Thyroid gland (tissue), 4 donors: ENCODE data around the gene NLGN1. TPM values are rescaled to one million over a fixed set of nuclear protein-coding genes. Genes with fewer than 3 reads are reported as not detected.
"Not testable (repeated sequence)": the region's sequence is repeated elsewhere in the genome, so short reads cannot be mapped to it uniquely, and the experiment has no call there.

Source experiments
- DNase-seq, 2 donors: peaks; one replicate each; pipeline ENCODE4 v3.0.0-alpha.2; 2019
- H3K27ac ChIP-seq, 3 donors: fragments of 200-600 bp; sonication (generic); 1 replicate in 2 of 3; 2 replicates in 1 of 3; pipeline ENCODE4 v1.5.1; 2016 to 2019; ENCODE audit warnings: mild to moderate bottlenecking in 1 of 3, moderate library complexity in 1 of 3
- H3K27me3 ChIP-seq: fragments of 200-600 bp; sonication (generic); one replicate; pipeline ENCODE4 v1.5.1; 2019
- H3K36me3 ChIP-seq, 2 donors: fragments of 200-600 bp; sonication (generic); one replicate each; pipeline ENCODE4 v1.5.1; 2016 to 2019
- H3K4me1 ChIP-seq, 2 donors: fragments of 200-600 bp; sonication (generic); one replicate each; pipeline ENCODE4 v1.5.1; 2017 to 2019
- H3K4me3 ChIP-seq, 3 donors: fragments of 200-600 bp; sonication (generic); replicated peaks in 1 of 3; 1 replicate in 2 of 3; 2 replicates in 1 of 3; pipeline ENCODE4 v1.5.1; 2016; ENCODE audit warnings: mild to moderate bottlenecking in 1 of 3
- H3K9me3 ChIP-seq: fragments of 200-600 bp; sonication (generic); one replicate; pipeline ENCODE4 v1.5.1; 2017
- POLR2A ChIP-seq, 2 donors: fragments of 450-650 bp; IDR thresholded peaks; one replicate each; pipeline ENCODE4 v1.6.1; 2017; ENCODE audit warnings: antibody characterized with exemption in 2 of 2, mild to moderate bottlenecking in 2 of 2, moderate library complexity in 1 of 2
- WGBS, 2 donors: methylation state at CpG; one replicate each; pipeline ENCODE4 v1.1.5; 2017; 5-methylcytosine and 5-hydroxymethylcytosine counted together
- intact Hi-C: fragments of 100-400 bp; cut with DNase I; formaldehyde crosslinking; loops from one replicate; pipeline ENCODE4 v1.15.1; 2023
- total RNA-seq, 4 donors: library from RNA; depleted of rRNA; stranded (reverse); fragments of >200 nt; gene quantifications; one replicate each; pipeline ENCODE4 v1.2.3, GENCODE V29; 2016
- TF ChIP-seq, protein P1 (sequence below), 6 experiments: fragments of 200-600 bp in 3 of 6; fragments of 450-650 bp in 3 of 6; sonication (generic) in 3 of 6; IDR thresholded peaks; one replicate each; pipeline ENCODE4 v1.5.1; 2016 to 2019; ENCODE audit warnings: antibody characterized with exemption in 6 of 6, mild to moderate bottlenecking in 2 of 6, inconsistent platforms in 1 of 6, moderate library complexity in 1 of 6

NLGN1 gene
- total RNA-seq, 4 donors from 2014 or later = 2.4 to 13.9 (median 2.9) TPM

DNA sequence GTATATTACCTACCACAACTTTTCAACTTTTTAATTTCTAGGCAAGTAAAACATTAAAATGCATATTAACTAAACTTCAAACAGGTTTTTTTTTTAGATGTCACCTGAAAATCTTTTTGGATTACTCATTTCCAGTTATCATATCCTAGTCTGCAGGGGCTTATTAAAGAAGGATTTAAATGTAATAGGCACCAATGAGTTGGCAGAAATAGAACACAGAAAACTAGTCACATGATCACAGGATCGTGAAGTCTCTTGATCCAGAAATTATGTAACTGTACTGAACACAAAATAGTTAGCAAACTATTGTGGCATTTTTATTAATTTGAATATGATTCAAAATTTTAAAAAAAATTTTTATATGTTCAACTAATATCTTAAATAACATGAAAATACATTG, 807.2 kb downstream of the NLGN1 start:
- Histone ChIP-seq H3K27me3 (no peaks in the 10 kb centered on the region), H3K36me3 (no peaks in the 10 kb centered on the region), H3K4me1 (no peaks in the 10 kb centered on the region), H3K4me3 (no peak overlapping the region), H3K27ac (no peak overlapping the region), H3K9me3 (no peaks in the 10 kb centered on the region)
- TF ChIP-seq POLR2A (IDR thresholded peaks at IDR 0.05) = no peak
- TF ChIP-seq, protein P1, sequence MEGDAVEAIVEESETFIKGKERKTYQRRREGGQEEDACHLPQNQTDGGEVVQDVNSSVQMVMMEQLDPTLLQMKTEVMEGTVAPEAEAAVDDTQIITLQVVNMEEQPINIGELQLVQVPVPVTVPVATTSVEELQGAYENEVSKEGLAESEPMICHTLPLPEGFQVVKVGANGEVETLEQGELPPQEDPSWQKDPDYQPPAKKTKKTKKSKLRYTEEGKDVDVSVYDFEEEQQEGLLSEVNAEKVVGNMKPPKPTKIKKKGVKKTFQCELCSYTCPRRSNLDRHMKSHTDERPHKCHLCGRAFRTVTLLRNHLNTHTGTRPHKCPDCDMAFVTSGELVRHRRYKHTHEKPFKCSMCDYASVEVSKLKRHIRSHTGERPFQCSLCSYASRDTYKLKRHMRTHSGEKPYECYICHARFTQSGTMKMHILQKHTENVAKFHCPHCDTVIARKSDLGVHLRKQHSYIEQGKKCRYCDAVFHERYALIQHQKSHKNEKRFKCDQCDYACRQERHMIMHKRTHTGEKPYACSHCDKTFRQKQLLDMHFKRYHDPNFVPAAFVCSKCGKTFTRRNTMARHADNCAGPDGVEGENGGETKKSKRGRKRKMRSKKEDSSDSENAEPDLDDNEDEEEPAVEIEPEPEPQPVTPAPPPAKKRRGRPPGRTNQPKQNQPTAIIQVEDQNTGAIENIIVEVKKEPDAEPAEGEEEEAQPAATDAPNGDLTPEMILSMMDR (IDR thresholded peaks at IDR 0.05) = no peak
- no peak for DNase-seq
- WGBS, 2 donors = 74 to 78% methylated on average over 1 of the region's 1 CpG
- intact Hi-C loops = no loop called here

DNA sequence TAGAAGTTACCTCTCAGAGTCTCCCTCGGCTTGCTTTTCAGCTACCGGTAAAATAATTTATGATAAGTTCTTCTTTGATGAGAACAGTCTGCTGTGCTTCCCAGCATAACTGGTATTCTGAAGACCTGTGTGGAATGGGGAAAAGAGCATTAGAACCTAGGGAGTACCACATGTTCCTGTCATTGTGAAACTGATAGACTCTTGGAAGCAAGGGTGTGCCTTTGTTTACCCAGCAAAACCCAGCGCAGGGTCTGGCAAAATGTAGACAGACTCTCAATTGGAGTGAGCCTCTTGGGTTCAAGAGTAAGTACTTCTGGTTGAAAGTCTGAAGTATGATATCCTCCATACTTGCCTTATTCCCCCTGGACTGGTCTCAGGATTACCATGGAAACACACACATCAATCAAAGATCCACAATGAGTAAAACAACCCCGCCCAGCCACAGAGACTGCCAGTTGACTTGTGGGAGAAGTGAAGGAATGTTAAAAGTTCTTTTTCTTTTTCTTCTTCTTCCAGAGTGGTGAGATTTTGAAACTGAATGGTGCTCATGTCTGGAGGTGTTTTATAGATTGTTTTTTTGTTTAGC, 809.2 kb downstream of the NLGN1 start:
- no peaks in the 10 kb centered on the region for H3K36me3 ChIP-seq
- no peaks in the 10 kb centered on the region for H3K27me3 ChIP-seq
- TF ChIP-seq, protein P1 (IDR thresholded peaks at IDR 0.05) = no peak
- TF ChIP-seq POLR2A (IDR thresholded peaks at IDR 0.05) = no peak
- H3K9me3 ChIP-seq = no peaks in the 10 kb centered on the region
- H3K4me3 ChIP-seq = no peak overlapping the region
- H3K4me1 ChIP-seq = no peaks in the 10 kb centered on the region
- H3K27ac ChIP-seq = no peak overlapping the region
- intact Hi-C loops = no loop called here
- WGBS, 2 donors = 76 to 81% methylated on average over 4 of the region's 4 CpGs
- no peak for DNase-seq

DNA sequence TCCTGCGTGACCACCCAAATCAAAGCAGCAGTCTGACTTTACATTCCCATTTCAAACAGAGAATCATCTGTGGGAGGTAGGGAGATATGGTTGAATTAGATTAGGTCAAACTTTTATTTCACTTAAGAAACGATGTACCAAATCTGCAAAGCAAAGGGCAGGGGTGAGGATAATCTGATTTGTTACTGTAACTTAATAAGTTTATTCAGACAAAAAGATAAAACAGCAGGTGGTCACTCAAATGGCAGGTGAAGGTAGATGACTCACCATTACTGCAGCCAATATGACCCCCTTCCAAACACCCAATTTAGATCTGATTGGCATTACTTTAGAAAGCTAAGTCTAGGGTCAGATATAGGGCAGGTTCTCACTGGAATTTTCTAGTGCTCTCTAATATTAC, 810.6 kb downstream of the NLGN1 start:
- no peaks in the 10 kb centered on the region for H3K9me3 ChIP-seq
- H3K4me1 ChIP-seq = no peaks in the 10 kb centered on the region
- WGBS, 2 donors = 91 to 92% methylated on average over 2 of the region's 2 CpGs
- H3K36me3 ChIP-seq = no peaks in the 10 kb centered on the region
- H3K27ac ChIP-seq = no peak overlapping the region
- TF ChIP-seq POLR2A (IDR thresholded peaks at IDR 0.05) = no peak
- TF ChIP-seq, protein P1 (IDR thresholded peaks at IDR 0.05) = no peak
- intact Hi-C loops = no loop called here
- no peak overlapping the region for H3K4me3 ChIP-seq
- no peaks in the 10 kb centered on the region for H3K27me3 ChIP-seq
- DNase-seq = no peak

DNA sequence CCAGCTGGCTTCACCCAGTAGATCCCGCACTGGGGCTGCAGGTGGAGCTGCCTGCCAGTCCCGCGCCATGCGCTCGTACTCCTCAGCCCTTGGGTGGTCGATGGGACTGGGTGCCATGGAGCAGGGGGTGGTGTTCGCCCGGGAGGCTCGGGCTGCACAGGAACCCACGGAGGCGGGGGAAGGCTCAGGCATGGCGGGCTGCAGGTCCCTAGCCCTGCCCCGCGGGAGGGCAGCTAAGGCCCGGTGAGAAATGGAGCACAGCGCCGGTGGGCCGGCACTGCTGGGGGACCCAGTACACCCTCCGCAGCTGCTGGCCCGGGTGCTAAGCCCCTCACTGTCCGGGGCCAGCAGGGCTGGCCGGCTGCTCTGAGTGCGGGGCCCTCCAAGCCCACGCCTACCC, 814.4 kb downstream of the NLGN1 start:
- H3K4me1 ChIP-seq, H3K4me3 ChIP-seq, H3K9me3 ChIP-seq, H3K27ac ChIP-seq, intact Hi-C loops, H3K27me3 ChIP-seq, H3K36me3 ChIP-seq, DNase-seq: not testable (repeated sequence)
- WGBS, 2 donors = 94 to 100% methylated on average over 3 to 9 of the region's 24 CpGs

DNA sequence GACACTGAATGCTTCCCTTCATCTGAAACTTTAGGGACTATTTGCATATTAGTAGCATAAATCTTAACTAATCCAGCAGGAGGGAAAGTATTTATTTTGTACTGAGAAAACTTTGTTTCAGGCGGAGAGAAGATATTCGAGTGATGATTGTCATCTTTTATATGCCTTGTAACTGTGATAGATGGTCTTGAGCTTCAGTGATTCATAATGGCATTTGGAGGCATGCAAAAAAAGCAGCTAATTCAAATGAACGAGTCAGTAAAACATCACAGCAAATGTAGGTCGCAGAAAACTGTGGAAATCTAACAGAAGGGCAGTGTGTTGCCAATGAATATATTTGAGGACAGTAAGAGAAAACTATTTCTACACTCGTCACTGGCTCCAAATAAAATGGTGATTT, 817.9 kb downstream of the NLGN1 start:
- H3K27ac ChIP-seq = no peak overlapping the region
- 85% methylated on average over 5 of the region's 5 CpGs for WGBS, 2 donors
- intact Hi-C loops = no loop called here
- H3K9me3 ChIP-seq = no peaks in the 10 kb centered on the region
- no peaks in the 10 kb centered on the region for H3K4me1 ChIP-seq
- H3K27me3 ChIP-seq = no peaks in the 10 kb centered on the region
- no peak for DNase-seq
- TF ChIP-seq, protein P1 (IDR thresholded peaks at IDR 0.05) = no peak
- TF ChIP-seq POLR2A (IDR thresholded peaks at IDR 0.05) = no peak
- H3K36me3 ChIP-seq = no peaks in the 10 kb centered on the region
- no peak overlapping the region for H3K4me3 ChIP-seq

DNA sequence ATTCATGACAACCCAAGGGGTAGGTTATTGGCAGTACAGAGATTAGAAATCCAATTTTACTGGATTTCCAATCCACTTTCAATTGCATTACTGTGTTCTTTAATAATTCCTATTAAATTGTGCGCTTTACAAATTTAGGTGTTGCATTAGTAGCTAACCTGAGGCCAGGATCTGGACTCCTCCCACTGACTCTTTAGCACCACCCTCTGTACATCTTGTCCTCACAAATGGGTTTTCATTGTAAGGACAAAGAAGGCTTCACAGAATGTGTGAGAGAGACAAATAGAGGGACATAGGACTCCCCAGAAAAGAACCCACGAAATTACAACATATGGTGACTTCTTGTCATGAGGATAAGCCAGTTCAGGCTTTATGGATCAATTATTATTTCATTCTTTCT, 818.5 kb downstream of the NLGN1 start:
- intact Hi-C loops = no loop called here
- Histone ChIP-seq H3K27ac (no peak overlapping the region), H3K4me3 (no peak overlapping the region), H3K27me3 (no peaks in the 10 kb centered on the region), H3K9me3 (no peaks in the 10 kb centered on the region), H3K36me3 (no peaks in the 10 kb centered on the region), H3K4me1 (no peaks in the 10 kb centered on the region)
- no peak for DNase-seq
- TF ChIP-seq, protein P1 (IDR thresholded peaks at IDR 0.05) = no peak
- no peak for TF ChIP-seq POLR2A (IDR thresholded peaks at IDR 0.05)
- 88 to 90% methylated on average over 2 of the region's 2 CpGs for WGBS, 2 donors
